AG08396 (cell line): ENCODE results near the gene PRODH2.

Source experiments
- DNase-seq: peaks from one replicate; pipeline ENCODE4 v3.0.0; 2012; ENCODE audit warnings: low spot score, mixed read lengths

PRODH2 gene

GRCh38 chr19:35812220-35813042 lies at the start of gene PRODH2:
PRODH2 (minus strand) TSS chr19:35812845; CDS start chr19:35812805, 40 bp downstream.
- no peak for DNase-seq

GRCh38 chr19:35861640-35862160 lies 49.1 kb upstream of the PRODH2 start:
- DNase-seq = no peak

GRCh38 chr19:35860818-35861639 lies 48.4 kb upstream of the PRODH2 start:
- no peak for DNase-seq

GRCh38 chr19:35860436-35860817 lies 47.8 kb upstream of the PRODH2 start:
- no peak for DNase-seq

GRCh38 chr19:35859414-35859813 lies 46.8 kb upstream of the PRODH2 start:
- no peak for DNase-seq

- DNase-seq = no peak
Observed at GRCh38 chr19:35858311-35858710, 45.7 kb upstream of the PRODH2 start.

- no peak for DNase-seq
Observed at GRCh38 chr19:35856546-35857149, 44.0 kb upstream of the PRODH2 start, which contains the start of gene KIRREL2. KIRREL2 (plus strand) TSS chr19:35856911; CDS start chr19:35857120, 209 bp downstream.

- no peak for DNase-seq
Observed at GRCh38 chr19:35853038-35853756, 40.6 kb upstream of the PRODH2 start.

GRCh38 chr19:35852029-35852780 lies 39.6 kb upstream of the PRODH2 start, which contains the start of gene NPHS1:
NPHS1 (minus strand) TSS chr19:35852504; CDS start chr19:35851837, 667 bp downstream.
- DNase-seq = no peak

- DNase-seq = no peak
Observed at GRCh38 chr19:35851213-35852028, 38.8 kb upstream of the PRODH2 start.

GRCh38 chr19:35848919-35849505 lies 36.4 kb upstream of the PRODH2 start:
- no peak for DNase-seq

GRCh38 chr19:35848486-35848885 lies 35.8 kb upstream of the PRODH2 start:
- no peak for DNase-seq

GRCh38 chr19:35847911-35848310 lies 35.3 kb upstream of the PRODH2 start:
- no peak for DNase-seq

GRCh38 chr19:35846038-35846668 lies 33.5 kb upstream of the PRODH2 start:
- no peak for DNase-seq

- DNase-seq = no peak
Observed at GRCh38 chr19:35845215-35846037, 32.8 kb upstream of the PRODH2 start.

GRCh38 chr19:35844482-35845214 lies 32.0 kb upstream of the PRODH2 start:
- DNase-seq = no peak
